ENCODE data around the gene NAP1L2.
A peak's percentile ranks its signal among the peaks of the same experiment; 100 is the strongest.
"Not testable (repeated sequence)": the region's sequence is repeated elsewhere in the genome, so short reads cannot be mapped to it uniquely, and the experiment has no call there.

The NAP1L2 gene, protein sequence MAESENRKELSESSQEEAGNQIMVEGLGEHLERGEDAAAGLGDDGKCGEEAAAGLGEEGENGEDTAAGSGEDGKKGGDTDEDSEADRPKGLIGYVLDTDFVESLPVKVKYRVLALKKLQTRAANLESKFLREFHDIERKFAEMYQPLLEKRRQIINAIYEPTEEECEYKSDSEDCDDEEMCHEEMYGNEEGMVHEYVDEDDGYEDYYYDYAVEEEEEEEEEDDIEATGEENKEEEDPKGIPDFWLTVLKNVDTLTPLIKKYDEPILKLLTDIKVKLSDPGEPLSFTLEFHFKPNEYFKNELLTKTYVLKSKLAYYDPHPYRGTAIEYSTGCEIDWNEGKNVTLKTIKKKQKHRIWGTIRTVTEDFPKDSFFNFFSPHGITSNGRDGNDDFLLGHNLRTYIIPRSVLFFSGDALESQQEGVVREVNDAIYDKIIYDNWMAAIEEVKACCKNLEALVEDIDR

DNA sequence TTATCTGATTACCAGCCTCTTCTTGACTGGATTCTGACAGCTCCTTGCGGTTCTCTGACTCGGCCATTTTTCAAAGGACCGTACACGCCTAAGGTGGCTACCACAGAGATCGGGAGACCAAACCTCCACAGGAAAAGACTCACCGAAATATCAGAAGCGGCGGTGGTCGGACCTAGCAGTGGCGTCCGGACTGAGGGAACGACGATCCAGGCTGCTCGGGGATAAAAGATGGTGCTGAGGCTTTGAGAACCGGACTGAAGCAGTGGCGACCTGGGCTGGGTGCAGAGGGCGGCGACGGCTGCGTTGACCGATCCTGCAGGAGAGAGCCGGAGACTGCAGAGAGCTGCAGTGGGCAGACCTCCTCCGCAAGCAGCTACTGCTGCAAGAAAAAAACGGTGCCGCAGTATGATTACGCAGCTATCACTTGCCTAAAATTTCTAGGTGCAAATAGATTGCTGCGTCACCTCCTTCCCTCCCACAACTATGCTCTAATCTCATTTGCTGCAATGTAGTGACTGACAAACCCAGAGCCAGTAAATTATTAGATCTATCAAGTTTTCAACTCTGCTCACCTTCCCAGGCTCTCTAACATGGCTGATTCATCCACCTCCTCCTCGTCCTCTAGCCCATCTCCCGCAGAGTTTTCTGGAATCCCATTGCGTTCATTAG lies at the start of gene NAP1L2:
TSS of gene NAP1L2 (minus strand) at position 426 of the 669 bp plus-strand sequence. CDS start at position 67, 359 bp downstream.
- DNase-seq (ENCODE audit: low read depth): peak; percentile 27

DNA sequence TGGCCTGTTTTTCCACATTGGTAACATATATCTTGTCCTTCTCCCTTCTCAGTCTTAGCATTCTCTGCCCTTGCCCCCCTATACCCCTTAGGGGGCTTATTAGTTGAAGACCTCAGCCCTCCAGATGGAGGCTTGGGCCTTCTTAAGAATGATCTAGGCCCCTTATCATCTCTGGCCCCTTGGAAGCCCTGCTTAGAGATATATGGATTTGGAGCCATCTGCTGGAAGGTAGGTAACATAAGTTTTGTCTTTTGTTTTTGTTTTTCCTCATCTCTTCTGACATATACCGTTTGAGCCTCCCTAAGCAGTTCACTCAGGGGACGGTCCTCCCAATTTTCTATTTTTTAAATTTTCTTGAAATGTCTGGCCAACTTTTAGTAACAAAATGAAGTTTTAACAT lies 48.3 kb upstream of the NAP1L2 start:
- DNase-seq (ENCODE audit: low read depth): no peak

DNA sequence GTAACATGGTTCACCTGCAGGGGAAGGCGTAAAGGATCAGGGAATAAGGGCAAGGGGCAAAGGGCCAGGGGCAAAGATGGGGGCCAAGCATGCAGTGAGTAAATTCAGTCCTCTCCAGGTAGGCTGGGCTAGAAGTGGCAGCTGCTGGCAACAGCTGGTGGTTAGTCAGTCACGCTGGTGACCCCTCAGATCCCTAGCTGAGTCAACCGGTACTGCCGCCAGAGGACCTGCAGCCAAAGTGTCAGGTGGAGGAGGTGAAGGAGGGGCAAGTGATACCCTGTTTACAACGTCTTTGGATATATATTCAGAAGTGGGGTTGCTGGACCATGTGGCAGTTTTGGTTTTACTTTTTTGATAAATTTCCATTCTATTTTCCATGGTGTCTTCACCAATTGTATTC lies 24.6 kb upstream of the NAP1L2 start:
- no peak for DNase-seq (ENCODE audit: low read depth)

DNA sequence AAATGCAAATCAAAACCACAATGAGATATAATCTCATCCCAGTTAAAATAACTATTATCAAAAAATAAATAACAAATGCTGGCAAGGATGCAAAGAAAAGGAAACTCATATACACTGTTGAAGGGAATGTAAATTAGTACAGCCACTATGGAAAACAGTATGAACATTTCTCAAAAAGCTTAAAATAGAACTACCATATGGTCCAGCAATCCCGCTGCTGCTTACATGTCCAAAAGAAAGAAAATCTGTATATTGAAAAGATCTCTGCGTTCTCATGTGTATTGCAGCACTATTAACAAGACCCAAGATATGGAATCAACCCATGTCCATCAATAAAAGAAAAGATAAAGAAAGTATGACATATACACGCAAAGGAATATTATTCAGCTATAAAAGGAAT lies 3.0 kb upstream of the NAP1L2 start:
- no peak for DNase-seq (ENCODE audit: low read depth)

DNA sequence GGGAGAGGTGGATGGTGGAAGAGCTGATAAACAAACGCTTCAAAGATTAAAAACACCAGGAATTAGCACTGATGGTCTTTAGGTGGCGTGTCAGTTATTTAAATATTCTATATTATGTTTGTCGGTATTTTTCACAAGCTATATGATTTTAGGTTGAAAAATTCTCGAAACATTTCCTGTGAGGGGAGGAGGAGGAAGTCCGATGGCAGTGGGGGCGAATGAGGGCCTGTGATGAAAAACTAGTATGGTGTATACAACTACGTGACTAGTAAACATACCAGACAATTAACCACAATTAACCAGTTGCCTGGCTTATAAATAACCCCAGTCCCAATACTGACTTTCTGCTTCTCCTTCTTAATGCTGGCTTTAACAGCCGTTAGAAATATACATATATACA lies 595 bp upstream of the NAP1L2 start:
- no peak for DNase-seq (ENCODE audit: low read depth)

DNA sequence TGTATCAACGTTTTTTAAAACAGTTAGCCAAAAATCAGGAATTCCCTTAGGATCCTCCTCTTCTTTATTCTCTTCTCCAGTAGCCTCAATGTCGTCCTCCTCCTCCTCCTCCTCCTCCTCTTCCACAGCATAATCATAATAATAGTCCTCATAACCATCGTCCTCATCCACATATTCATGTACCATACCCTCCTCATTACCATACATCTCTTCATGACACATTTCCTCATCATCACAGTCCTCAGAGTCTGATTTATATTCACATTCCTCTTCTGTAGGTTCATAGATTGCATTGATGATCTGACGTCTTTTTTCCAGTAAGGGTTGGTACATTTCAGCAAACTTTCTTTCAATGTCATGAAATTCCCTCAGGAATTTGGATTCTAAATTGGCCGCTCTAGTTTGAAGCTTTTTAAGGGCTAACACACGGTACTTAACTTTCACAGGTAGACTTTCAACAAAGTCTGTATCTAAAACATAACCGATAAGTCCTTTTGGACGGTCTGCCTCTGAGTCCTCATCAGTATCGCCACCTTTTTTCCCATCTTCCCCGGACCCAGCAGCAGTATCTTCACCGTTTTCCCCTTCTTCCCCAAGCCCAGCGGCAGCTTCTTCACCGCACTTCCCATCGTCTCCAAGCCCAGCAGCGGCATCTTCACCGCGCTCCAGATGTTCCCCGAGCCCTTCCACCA lies 771 bp downstream of the NAP1L2 start:
- DNase-seq (ENCODE audit: low read depth): no peak

DNA sequence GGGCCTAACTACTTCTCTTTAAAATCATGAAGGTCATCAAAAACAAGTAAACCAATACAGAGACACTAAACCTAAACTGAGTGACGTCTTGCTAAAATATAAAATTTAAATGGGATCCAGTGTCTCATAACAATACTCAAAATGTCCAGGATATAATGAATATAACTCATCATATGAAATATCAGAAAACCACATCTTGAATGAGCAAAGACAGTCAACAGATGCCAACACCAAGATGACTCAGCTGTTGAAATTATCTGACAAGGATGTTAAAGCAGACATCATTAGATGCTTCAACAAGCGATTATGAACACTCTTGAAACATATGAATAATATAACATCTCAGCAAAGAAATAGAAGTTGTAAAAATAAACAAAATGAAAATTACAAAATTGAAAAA lies 8.3 kb downstream of the NAP1L2 start:
- no peak for DNase-seq (ENCODE audit: low read depth)

DNA sequence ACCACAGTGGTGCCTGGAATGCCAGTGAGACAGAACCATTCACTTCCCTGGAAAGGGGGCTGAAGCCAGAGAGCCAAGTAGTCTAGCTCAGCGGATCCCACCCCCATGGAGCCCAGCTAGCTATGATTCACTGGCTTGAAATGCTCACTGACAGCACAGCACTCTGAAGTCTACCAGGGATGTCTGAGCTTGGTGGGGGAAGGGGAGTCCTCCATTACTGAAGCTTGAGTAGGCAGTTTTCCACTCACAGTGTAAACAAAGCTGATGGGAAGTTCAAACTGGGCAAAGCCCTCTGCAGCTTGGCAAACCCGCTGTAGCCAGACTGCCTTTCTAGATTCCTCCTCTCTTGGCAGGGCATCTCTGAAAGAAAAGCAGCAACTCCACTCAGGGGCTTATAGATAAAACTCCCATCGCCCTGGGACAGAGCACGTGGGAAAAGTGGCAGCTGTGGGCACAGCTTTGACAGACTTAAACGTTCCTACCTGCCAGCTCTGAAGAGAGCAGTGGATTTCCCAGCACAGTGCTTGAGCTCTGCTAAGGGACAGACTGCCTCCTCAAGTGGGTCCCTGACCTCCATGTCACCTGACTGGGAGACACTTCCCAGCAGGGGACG lies 32.0 kb downstream of the NAP1L2 start:
- DNase-seq (ENCODE audit: low read depth): no peak

DNA sequence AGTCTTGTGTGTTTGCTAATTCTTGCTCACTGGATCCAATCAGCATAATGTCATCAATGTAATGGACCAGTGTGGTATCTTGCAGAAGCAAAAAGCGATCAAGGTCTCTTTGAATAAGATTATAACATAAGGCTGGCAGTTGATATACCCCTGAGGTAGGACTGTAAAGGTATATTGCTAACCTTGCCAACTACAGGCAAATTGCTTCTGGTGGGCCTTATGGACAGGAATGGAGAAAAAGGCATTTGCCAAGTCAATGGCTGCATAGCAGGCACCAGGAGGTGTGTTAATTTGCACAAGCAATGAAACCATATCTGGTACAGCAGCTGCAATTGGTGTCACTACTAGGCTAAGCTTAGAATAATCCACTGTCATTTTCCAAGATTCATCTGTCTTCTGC lies 45.7 kb downstream of the NAP1L2 start:
- DNase-seq (ENCODE audit: low read depth): not testable (repeated sequence)
